Activated effector memory CD4-positive, alpha-beta T cell treated with anti-CD3 and anti-CD28 coated beads, Interleukin-2, amount 50 U/mL, for 16 hours (primary cell): Measurements from ENCODE around the gene ARFGEF3.

Experiments used
- DNase-seq: peaks from one replicate; pipeline ENCODE4 v3.0.0-alpha.2; 2020

Gene ARFGEF3

GRCh38 chr6:138218449-138218848 is 56.7 kb downstream of the ARFGEF3 start, which contains the start of gene PBOV1:
Gene PBOV1, minus strand, starts transcription at chr6:138218491. Its CDS starts 96 bp downstream, at chr6:138218395.
- no peak for DNase-seq

- DNase-seq, result no peak
Measured at GRCh38 chr6:138219398-138219797, 57.7 kb downstream of the ARFGEF3 start.

- DNase-seq, result no peak
Measured at GRCh38 chr6:138219901-138220300, 58.2 kb downstream of the ARFGEF3 start.

- DNase-seq, result no peak
Measured at GRCh38 chr6:138222901-138223546, 61.3 kb downstream of the ARFGEF3 start.

- no peak for DNase-seq
Measured at GRCh38 chr6:138225953-138226352, 64.2 kb downstream of the ARFGEF3 start.

- no peak for DNase-seq
Measured at GRCh38 chr6:138226700-138227315, 65.1 kb downstream of the ARFGEF3 start.

GRCh38 chr6:138227316-138227781 is 65.6 kb downstream of the ARFGEF3 start:
- no peak for DNase-seq

GRCh38 chr6:138229072-138229471 is 67.3 kb downstream of the ARFGEF3 start:
- no peak for DNase-seq

- no peak for DNase-seq
Measured at GRCh38 chr6:138229663-138230179, 68.0 kb downstream of the ARFGEF3 start.

GRCh38 chr6:138230221-138230620 is 68.5 kb downstream of the ARFGEF3 start:
- no peak for DNase-seq

GRCh38 chr6:138230759-138231380 is 69.1 kb downstream of the ARFGEF3 start:
- no peak for DNase-seq

GRCh38 chr6:138231381-138231886 is 69.7 kb downstream of the ARFGEF3 start:
- no peak for DNase-seq

- no peak for DNase-seq
Measured at GRCh38 chr6:138234363-138234762, 72.6 kb downstream of the ARFGEF3 start.

GRCh38 chr6:138235205-138235604 is 73.5 kb downstream of the ARFGEF3 start:
- no peak for DNase-seq

- no peak for DNase-seq
Measured at GRCh38 chr6:138235693-138236092, 74.0 kb downstream of the ARFGEF3 start.

GRCh38 chr6:138237463-138237862 is 75.7 kb downstream of the ARFGEF3 start:
- DNase-seq, result no peak

- no peak for DNase-seq
Measured at GRCh38 chr6:138238368-138238767, 76.6 kb downstream of the ARFGEF3 start.

- no peak for DNase-seq
Measured at GRCh38 chr6:138239774-138240173, 78.0 kb downstream of the ARFGEF3 start.

- no peak for DNase-seq
Measured at GRCh38 chr6:138240476-138241245, 78.9 kb downstream of the ARFGEF3 start.

- no peak for DNase-seq
Measured at GRCh38 chr6:138241381-138241780, 79.6 kb downstream of the ARFGEF3 start.

GRCh38 chr6:138241934-138242333 is 80.2 kb downstream of the ARFGEF3 start:
- no peak for DNase-seq

- no peak for DNase-seq
Measured at GRCh38 chr6:138242987-138243592, 81.4 kb downstream of the ARFGEF3 start.
